ENCODE data around the gene BRD4. TPM values are rescaled to one million over a fixed set of nuclear protein-coding genes. Genes with fewer than 3 reads are reported as not detected.
A peak's percentile ranks its signal among the peaks of the same experiment; 100 is the strongest.

The BRD4 gene
- total and polyA plus RNA-seq, 2 of the 13 experiments (the other 11 are each of a cell fraction or from before 2014, with no cell fraction given), result 10.5 to 11.4 TPM

DNA sequence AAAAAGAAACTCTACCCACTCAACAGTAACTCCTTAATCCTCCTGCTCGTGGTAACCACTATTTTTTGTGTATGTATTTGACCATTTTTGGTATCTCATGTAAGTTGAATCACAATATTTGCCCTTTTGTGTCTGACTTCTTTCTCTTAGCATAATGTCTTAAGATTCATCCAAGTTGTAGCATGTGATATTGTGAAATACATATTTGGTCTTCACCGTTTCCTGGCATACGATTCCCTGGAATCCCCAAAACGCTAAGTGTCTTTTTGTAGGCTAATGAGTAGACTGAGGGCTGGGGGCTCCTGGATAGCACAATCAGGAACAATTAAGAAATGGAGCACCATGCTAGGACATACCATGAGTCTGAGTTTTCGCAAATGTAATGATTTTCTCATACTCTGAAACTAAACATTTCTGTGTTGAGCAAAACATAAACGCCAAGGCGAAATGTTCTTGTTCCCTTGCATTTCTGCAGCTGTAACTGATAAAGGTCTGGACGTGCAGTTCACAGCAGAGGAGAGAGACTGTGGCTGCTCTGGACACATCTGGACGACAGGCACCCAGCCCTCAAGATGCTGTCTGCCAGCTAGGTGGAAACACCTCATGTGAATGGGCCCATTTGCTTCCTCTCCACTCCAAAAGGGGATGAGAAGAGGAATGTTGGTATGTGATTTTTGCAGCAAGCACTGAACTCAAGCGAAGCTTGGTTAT is 38.4 kb downstream of the BRD4 start:
- POLR2A ChIA-PET, result interaction anchor here (6.3 kb wide), 1 partner anchor 12 kb away, joined by 54 read pairs; no protein-coding TSS in a partner anchor
- FAIRE-seq, result no peak

DNA sequence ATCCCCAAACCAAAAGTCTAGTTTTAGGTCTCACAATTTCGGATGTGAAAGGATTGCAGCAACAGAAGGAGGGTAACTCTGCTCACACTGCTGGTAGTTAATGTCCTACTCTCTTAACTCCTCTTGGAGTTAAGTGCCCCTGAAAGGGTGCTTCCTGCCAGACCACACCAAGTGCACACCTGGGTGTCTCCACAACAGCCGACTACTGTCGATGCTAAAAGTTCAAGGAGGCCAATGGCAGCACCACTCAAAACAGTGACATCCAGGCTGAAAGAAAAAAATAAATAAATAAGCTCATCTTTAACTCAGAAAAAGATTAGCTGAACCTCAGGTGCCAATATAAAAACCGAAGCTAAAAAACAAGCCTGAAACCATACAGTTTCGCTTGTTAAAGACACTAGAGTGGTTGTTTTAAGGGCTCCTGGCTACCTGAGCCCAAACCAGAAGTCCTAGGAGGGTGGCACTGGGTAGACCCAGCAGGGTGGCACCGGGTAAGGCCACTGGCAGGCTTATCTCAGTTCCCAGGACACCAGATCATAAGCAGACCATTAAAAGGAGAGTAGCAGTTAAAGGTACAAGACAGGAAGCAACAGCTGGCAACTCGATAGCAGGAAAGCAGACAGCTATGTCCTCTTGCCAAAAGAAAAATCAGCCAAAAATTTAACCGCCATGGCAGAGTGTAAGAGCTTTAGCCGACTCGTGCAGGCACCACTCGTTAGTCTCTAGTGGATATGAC is 39.3 kb downstream of the BRD4 start:
- peaks cover 26% of the 10 kb centered on the region for H4K20me1 ChIP-seq (ENCODE audit: insufficient read depth, low read length)
- H3K9ac ChIP-seq (ENCODE audit: insufficient read depth, low read depth, low read length), result peak overlapping the region; percentile 19; the same call in 1 of the 2 replicates
- peak overlapping the region; percentile 23 for H3K27ac ChIP-seq (ENCODE audit: extremely low read length, insufficient read depth, low read length)
- no peaks in the 10 kb centered on the region for H3K27me3 ChIP-seq (ENCODE audit: control insufficient read depth in 1 of 2, insufficient read depth in 2 of 2, low read length in 2 of 2)
- no peak overlapping the region for H3K4me3 ChIP-seq (replicated peaks in 1 of 3; ENCODE audit: insufficient read depth in 1 of 3, low read depth in 2 of 3, low read length in 3 of 3)
- ChIA-PET CTCF (ENCODE audit: low intra/inter-chr PET ratio, low total read pairs) (no interaction called here), POLR2A (no interaction called here)
- FAIRE-seq (no peak), ATAC-seq (no peak), DNase-seq (ENCODE audit: low spot score) (no peak)
- H3K4me1 ChIP-seq (ENCODE audit: insufficient read depth, low read length), result peaks cover 95% of the 10 kb centered on the region
- no peak for TF ChIP-seq ZBTB43 (CRISPR knock-in tag; conservative IDR thresholded peaks at IDR 0.05)
- TF ChIP-seq ZNF383 (CRISPR knock-in tag; IDR thresholded peaks at IDR 0.05; ENCODE audit: borderline replicate concordance), result no peak
- TF ChIP-seq RBM22 (optimal IDR thresholded peaks at IDR 0.05; ENCODE audit: low read length), result peak; percentile 53
- no peak for TF ChIP-seq NR3C1 (CRISPR knock-in tag; IDR thresholded peaks at IDR 0.05)
- TF ChIP-seq PREB (CRISPR knock-in tag; IDR thresholded peaks at IDR 0.05), result no peak
- no peak for TF ChIP-seq ZNF263 (CRISPR knock-in tag; IDR thresholded peaks at IDR 0.05)
- TF ChIP-seq RBFOX2 (IDR thresholded peaks at IDR 0.05; ENCODE audit: low read depth, low read length), result no peak
- BruUV-seq (replicated peaks), result no TSS peak
- H3K4me2 ChIP-seq (ENCODE audit: low read depth, low read length), result no peak overlapping the region
- WGBS (ENCODE audit: low lambda C conversion rate), result 94% methylated on average over 11 of the region's 11 CpGs
- peaks cover 0 to 10% of the 10 kb centered on the region in 2 experiments; a peak in 1 of 5 replicates for H3K36me3 ChIP-seq (replicated peaks in 1 of 2; ENCODE audit: control insufficient read depth in 1 of 2, insufficient read depth in 2 of 2, low read length in 2 of 2)
- H3K79me2 ChIP-seq (ENCODE audit: insufficient read depth, low read length), result peaks cover 84% of the 10 kb centered on the region
- in situ Hi-C loops (cut with HindIII; ENCODE audit: extremely low pct_ligation_motif_present, low pct_unique_long_range_greater_than_20kb) (no loop called here), intact Hi-C loops (cut with micrococcal nuclease; ENCODE audit: unreplicated experiment) (no loop called here)
- H2AFZ ChIP-seq (ENCODE audit: low read length), result no peak overlapping the region
- no peaks in the 10 kb centered on the region for H3K9me3 ChIP-seq (ENCODE audit: low read length)

More for the DNA sequence above, 38.4 kb downstream of the BRD4 start:
- TF ChIP-seq CHCHD3 (CRISPR knock-in tag; IDR thresholded peaks at IDR 0.05) (no peak), CEBPB (IDR thresholded peaks at IDR 0.05; ENCODE audit: borderline replicate concordance, low read depth, low read length) (peak; percentile 44)
- peaks cover 79% of the 10 kb centered on the region for H3K79me2 ChIP-seq (ENCODE audit: insufficient read depth, low read length)
- no peaks in the 10 kb centered on the region for H3K9me3 ChIP-seq (ENCODE audit: low read length)
- H3K4me3 ChIP-seq (replicated peaks in 1 of 3; ENCODE audit: insufficient read depth in 1 of 3, low read depth in 2 of 3, low read length in 3 of 3), result no peak overlapping the region
- in situ Hi-C loops (cut with HindIII; ENCODE audit: extremely low pct_ligation_motif_present, low pct_unique_long_range_greater_than_20kb) (no loop called here), intact Hi-C loops (cut with micrococcal nuclease; ENCODE audit: unreplicated experiment) (no loop called here)
- WGBS (ENCODE audit: low lambda C conversion rate), result 95% methylated on average over 10 of the region's 10 CpGs
- CTCF ChIA-PET (ENCODE audit: low intra/inter-chr PET ratio, low total read pairs), result no interaction called here
- peaks cover 95% of the 10 kb centered on the region for H3K4me1 ChIP-seq (ENCODE audit: insufficient read depth, low read length)
- H3K4me2 ChIP-seq (ENCODE audit: low read depth, low read length), result no peak overlapping the region; the same call in 1 of the 2 replicates
- peaks cover 0 to 10% of the 10 kb centered on the region in 2 experiments; a peak in 1 of 5 replicates for H3K36me3 ChIP-seq (replicated peaks in 1 of 2; ENCODE audit: control insufficient read depth in 1 of 2, insufficient read depth in 2 of 2, low read length in 2 of 2)
- H3K9ac ChIP-seq (ENCODE audit: insufficient read depth, low read depth, low read length), result no peak overlapping the region
- H3K27ac ChIP-seq (ENCODE audit: extremely low read length, insufficient read depth, low read length), result peak overlapping the region; percentile 97
- H4K20me1 ChIP-seq (ENCODE audit: insufficient read depth, low read length), result peaks cover 16% of the 10 kb centered on the region
- no TSS peak for BruUV-seq (replicated peaks)
- ATAC-seq, result no peak
- H2AFZ ChIP-seq (ENCODE audit: low read length), result no peak overlapping the region
- no peak for DNase-seq (ENCODE audit: low spot score)
- no peaks in the 10 kb centered on the region for H3K27me3 ChIP-seq (ENCODE audit: control insufficient read depth in 1 of 2, insufficient read depth in 2 of 2, low read length in 2 of 2)
